NCI-H345 (cell line): ENCODE data around the gene CRY2.
"Not testable (repeated sequence)": the region's sequence is repeated elsewhere in the genome, so short reads cannot be mapped to it uniquely, and the experiment has no call there.

Experiments used
- DNase-seq: peaks from one replicate; lab custom pipeline; 2025; lab: John Stamatoyannopoulos, UW

The CRY2 gene

DNA sequence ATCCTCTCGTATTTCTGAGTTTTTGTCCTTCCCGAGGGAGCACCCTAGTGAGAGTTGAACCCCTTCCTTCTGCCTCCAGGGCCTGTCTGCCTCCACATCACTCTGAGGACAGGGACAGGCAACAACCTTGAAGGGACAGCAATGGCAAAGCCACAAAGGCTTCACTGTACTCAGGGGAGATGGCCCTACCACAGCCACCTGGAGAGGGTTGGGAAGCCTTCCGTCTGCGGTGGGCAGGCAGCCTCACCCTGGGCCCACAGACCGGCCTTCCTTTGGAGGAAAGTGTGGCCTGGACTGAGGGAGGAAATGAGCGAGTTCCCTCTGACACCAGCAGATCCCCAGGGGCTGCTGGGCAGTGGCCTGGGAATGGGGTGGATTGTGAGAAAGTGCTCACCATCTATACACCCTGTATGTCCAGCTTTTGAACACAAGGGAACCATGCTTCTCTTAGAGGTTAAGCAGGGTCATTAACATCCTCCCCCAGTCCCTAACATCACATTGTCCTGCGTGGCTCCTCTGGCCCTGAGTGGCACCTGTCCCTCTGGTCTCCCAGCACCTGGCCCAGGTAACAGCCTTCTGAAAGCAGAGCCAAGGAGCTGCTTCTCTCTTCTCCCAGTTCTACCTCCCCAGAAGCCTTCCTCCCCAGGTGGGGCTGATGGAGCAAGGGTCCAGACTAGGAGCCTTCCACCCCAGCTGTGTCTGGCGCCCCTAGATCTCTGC, 35.5 kb upstream of the CRY2 start:
- DNase-seq: no peak

DNA sequence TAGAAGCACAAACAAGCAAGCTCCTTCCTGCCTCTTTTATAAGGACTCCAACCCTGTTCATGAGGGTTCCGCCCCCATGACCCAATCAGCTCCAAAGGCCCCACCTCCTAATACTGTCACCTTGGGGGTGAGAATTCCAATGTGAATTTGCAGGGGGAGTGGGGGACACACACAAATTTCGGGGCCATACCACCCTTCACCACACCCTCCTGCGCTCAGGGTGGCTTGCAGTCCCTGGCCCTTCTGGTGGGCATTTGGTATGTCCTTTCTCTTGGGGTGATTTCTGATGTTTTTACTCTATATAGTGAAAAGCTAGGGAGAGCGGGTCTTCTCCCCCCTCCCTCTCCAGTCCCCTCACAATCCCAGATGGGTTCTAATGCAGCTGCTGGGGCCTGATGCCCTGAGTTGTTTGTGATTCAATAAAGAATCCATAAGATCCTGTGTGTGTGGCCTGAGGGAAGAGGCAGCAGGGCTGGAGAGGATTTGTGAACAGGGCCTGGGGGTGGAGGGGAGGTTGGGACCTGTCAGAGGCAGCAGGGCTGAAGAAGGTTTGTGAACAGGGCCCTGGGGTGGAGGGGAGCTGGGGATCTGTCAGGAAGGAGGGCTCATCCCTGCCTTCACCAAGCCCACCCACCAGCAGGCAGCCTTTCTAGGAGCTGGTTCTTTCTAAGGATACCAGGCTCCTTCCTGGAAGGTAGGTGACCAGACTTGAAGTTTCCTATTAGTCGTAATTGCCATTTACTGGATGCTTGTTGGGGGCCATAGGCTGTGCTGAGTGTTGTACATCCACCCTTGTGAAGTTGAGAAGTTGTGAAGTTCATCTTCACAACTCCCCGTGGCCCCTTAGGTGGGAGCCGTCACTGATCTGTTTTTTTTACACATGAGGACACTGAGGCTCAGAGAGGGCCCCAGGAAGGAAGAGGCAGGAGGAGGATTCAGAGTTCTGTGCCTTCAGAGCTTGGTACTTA, 34.4 kb upstream of the CRY2 start:
- no peak for DNase-seq

DNA sequence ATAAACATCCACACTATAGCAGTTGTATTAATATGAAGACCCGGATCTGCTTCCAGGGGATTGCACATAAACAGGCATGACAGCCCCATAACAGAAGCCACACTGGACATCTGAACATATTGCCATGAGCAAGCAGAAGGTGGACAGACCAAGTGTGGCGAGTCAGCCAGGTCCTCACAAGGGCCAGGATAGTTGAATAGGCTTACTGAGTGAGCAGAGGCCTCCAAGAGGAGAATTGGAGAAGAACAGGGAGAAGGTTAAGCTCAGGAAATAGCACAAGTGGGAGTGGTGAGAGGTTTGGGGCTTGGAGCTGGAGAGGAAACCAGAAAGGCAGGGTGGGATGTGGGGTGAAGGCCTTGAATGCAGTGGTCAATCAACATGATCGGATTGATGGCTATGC, 31.5 kb upstream of the CRY2 start:
- no peak for DNase-seq

DNA sequence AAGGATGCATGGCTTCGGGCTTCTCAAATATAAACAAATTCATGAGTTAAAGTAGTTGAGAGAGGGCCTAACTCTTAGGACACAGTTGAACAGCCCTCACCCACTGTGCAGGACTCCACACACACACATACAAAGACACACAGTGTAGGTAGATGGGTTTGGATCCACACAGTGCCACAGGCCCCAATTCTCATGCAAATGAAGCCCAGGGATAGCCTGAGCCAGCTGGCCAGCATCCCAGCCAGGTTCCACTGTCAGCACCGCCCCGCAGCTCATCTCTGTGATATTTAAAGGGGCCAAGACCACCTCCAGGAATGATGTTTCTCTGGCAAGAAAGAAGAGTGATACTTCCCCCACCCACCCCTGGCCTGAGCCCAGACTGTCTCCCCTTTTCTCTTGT, 30.7 kb upstream of the CRY2 start:
- peak; percentile 65 for DNase-seq

DNA sequence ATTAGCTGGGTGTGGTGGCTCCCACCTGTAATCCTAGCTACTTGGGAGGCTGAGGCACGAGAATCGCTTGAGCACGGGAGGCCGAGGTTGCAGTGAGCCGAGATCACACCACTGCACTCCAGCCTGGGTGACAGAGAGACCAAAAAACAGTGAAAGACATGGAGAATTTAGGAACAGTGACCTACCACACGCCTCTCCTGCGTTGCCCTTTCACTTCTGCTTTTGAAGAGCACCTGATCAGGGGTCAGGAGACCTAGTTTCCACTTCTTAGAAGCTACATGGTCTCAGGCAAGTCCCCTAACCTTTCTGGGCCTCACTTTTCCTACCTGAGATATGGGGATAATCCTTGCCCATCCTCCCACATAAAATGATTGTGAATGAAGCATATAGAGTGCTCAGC, 30.1 kb upstream of the CRY2 start:
- no peak for DNase-seq

DNA sequence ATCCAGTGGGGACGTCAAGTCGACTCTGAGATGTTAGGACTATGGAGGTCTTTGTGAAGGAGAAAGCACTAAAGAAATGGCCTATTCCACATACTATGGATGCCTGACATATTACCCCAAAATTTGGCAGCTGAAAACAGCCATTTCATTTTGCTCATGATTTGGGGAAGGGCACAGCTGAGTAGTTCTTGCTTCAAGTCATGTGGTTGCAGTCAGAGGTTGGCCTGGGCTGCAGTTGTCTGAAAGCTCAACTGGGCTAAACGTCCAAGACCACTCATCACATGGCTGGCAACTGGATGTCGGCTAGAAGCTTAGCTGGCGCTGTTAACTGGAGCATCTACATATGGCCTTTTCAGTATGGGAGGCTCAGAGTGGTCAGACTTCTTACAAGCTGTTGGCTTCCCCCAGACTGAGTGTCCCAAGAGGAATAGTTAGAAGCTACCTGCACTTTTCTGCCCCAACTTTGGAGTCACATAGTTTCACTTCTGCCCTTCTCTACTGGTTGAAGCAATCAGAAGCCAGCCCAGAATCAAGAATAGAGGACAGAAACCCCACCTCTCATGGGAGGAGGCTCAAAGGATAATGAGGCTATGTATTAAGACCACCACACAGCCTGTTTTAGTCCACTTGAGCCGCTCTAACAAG, 28.2 kb upstream of the CRY2 start:
- DNase-seq: no peak

DNA sequence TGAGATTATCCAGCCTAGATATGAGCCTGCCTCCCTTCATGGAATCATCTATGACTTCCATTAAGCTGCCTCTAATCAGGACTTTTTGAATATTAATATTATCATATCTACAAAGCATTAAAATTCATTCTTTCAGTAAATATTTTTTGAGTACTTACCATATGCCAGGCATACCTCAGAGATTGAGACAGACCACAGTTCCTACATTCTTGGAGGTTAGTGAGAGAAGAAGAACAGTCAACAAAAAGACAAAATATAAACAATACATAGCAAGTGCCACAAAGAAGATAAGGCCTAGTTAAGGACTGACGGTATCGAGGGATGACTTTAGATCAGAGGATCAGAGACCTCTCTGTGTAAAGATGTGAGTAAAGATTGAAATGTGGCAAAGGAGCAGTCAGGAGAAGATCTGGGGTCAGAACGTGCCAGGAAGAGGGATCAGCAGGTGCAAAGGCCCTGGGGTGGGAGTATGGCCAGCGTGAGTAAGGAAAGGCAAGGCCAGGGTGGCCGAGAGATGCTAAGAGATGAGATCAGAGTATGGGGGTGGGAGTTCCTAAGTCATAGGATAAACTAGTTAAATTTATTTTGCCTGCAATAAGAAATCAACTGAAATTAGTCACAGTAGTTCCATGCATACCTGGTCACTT, 26.9 kb upstream of the CRY2 start:
- no peak for DNase-seq

DNA sequence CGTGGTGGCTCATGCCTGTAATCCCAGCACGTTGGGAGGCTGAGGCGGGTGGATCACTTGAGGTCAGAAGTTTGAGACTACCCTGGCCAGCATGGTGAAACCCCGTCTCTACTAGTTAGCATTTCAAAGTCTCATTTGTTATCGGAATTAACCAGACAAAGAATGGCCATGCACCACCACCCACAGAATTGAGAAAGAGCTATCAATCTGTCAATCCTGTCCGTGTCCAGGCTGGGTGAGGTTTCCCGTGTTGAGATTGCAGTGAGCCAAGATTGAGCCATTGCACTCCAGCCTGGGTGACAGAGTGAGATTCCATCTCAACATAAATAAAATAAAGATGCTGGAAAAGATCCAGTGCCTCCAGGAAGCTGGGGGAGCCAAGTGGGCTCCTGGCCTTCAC, 20.8 kb upstream of the CRY2 start:
- DNase-seq: not testable (repeated sequence)

DNA sequence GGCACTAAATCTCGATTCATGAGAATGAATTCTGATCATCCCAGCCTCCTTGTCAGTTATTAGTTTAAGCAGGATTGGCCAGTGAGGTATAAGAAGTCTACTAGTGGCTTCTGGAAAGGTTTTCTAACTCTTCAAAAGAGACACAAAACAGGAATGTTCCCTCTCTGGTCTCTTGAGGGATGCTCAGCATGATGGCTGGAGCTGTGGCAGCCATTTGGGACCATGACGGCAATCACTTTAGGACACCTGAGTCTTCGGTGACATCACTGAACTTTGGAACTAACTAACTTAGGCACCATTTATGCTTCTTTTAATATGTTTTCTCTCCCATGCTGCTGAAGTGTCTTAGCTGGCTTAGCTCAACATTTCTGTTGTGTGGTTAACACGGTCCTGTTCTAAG, 20.2 kb upstream of the CRY2 start:
- DNase-seq: no peak

DNA sequence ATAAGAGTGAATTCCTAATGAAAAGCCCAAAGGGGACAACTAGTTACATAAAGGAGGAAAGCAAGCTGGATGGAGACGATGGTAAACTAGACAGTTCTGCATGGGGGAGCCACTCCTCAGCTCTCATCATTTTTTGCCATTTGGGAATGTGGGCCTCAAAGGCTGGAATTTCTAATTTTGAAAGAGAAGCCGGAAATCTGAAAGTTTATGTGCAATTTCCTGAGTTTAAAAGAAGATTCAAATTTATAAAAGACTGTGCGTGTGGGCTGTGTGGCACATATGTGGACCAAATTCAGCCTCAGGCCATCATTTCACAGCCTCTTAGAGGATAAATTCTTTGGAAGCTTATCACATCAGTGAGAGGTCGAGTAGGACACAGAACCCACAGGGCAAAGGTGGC, 18.3 kb upstream of the CRY2 start:
- DNase-seq: no peak

DNA sequence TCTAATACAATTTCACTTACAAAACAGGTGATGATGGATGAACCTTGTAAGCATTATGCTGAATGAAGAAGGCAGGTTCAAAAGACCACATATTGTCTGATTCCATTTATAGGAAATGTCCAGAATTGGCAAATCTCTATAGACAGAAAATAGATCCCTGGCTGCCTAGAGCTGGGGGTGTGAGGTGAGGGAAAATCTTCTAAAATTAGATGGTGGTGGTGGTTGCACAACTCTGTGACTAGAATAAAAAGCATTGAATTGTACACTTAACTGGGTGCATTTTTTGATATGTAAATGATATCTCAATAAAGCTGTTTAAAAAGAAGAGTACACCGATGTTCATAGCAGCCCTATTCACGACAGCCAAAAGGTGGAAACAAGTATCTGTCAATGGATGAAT, 16.7 kb upstream of the CRY2 start:
- no peak for DNase-seq

DNA sequence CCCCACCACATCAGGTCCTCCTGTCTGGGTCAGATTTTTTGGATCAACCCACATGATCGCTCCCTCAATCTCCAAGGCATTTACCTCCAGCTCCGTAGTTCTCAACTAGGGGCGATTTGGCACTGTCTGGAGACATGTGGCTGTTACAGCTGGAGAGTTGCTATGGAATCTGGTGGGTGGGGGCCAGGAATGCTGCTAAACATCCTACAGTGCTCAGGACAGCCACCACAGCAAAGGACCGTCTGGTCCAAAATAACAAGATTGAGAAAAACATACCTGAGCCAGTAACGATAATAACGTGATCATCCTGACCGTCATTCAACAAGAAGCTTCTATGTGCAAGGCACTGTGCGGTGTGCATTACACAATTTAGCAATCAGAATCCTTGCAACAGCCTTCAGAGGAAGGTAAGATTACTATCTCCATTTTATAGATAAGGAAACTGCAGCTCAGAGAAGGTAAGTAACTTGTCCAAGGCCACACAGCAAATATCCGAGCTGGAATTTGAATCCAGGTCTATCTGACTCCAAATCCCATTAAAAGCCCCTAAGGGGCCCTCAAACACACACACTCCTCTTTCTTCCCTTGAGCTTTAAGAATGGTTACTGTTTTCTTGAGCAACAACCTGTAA, 14.3 kb upstream of the CRY2 start:
- no peak for DNase-seq

DNA sequence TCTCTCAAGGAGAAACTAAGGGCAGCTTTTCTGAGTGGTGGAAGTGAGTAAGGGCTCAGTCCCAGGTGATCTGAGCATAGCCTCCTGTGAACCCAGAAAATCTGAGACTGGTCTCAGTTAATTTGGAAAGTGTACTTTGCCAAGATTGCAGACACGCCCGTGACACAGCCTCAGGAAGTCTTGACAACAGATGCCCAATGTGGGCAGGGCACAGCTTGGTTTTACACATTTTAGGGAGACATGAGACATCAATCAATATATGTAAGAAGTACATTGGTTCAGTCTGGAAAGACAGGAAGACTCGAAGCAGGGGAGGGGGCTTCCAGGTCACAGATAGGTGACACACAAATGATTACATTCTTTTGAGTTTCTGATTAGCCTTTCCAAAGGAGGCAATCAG, 13.5 kb upstream of the CRY2 start:
- DNase-seq: no peak

DNA sequence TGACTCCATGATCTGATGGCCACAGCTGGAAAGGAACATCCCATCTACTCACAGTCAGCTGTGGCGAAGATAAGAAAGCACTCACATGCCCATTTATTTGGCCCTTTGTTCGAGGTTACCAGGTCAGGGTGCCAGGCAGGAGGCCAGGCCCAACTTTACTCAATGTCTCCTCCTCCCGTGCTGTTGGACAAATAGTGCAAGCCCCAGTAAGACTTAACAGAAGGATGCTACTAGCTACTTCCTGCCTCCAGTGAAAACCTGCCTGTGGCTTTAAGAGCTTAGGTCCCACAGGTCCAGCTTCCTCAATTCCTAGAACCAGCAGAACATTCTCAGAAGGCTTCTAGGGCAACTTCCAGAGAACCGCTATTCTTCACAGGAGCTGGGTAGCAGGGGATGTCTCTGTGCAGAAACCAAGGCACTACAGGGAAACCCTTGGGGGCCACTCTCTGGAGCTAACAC, 12.9 kb upstream of the CRY2 start:
- no peak for DNase-seq

DNA sequence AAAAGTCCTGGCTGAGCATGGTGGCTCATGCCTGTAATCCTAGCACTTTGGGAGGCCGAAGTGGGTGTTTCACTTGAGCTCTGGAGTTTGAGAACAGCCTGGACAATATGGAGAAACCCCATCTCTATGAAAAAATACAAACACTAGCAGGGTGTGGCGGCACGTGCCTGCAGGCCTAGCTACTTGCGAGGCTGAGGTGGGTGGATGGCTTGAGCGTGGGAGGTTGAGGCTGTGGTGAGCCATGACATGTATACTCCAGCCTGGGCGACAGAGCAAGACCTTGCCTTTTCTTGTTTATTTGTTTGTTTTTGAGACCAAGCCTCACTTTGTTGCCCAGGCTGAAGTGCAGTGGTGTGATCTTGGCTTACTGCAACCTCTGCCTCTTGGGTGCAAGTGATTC, 8.1 kb upstream of the CRY2 start:
- no peak for DNase-seq

DNA sequence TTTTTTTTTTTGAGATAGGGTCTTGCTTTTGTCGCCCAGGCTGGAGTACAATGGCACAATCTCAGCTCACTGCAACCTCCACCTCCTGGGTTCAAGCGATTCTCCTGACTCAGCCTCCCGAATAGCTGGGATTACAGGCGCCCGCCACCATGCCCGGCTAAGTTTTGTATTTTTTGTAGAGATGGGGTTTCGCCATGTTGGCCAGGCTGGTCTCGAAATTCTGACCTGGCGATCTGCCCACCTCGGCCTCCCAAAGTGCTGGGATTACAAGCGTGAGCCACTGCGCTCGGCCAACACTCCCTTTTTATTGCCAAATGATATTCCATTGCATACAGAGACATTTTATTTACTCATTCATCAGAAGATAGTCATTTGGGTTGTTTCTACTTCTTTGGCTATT, 7.0 kb upstream of the CRY2 start:
- DNase-seq: not testable (repeated sequence)

DNA sequence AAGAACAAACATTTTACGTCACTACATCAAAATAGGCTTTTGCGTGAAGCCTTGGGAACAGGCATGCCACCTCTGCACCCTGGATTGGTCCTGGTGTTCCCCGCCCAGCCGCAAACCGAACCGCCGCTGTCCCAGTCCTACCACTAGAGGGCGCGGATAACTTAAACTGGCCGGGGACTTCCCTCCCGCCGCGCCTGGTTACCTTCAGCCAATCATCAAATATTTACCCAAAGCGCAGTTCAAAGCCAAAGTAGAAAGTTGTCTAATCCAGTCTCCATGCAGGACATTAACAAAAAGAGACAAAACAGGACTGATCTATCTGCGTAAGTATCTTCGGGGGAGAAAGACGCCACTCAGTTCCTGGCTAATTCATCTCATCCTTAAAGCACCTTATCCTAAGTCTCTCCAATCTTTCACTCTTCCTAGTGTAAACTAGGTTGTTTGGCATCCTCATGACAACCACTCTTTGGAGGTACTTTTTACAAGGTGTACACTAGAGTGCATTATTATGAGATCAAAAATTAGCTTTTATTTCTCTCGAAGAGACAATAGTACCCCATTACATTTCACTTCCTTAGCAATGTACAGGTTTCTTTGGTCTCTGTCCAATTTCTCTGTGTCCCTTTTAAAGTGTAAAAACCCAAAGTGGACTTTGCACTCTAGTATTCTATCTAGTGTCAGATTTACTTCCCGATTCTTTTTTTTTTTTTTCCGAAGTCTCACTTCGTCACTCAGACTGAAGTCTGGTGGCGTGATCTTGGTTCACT, 3.9 kb upstream of the CRY2 start:
- peak; percentile 89 for DNase-seq

DNA sequence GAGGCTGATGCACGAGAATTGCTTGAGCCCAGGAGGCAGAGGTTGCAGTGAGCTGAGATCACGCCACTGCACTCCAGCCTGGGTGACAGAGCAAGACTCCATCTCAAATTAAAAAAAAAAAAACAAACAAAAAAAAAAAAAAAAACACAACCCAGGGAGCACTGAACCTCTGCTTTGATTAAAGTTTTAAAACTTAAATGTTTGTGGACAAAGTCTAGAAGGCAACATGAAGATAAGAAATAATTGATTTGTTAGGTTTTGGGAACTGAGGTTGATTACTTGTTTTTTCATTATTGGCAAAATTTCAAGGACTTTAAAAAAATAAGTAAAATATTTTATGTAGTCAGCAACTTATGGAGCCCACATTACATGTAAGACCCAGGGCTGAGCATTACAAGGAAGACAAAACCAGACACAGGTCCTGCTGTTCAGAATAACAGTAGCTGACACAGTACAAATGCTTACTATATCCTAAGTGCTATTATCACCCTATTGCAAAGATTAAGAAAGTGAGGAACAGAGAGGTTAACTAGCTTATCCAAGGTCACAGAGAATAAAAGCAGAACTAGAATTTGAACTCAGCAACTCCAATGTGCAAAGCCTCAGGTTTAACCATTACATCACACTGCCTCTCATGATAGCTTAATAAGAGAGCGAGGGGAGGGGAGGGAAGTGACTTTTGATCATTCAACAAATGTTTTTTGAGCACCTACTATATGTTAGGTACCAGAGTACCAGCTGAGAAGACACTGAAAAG, 2.3 kb upstream of the CRY2 start:
- DNase-seq: no peak

DNA sequence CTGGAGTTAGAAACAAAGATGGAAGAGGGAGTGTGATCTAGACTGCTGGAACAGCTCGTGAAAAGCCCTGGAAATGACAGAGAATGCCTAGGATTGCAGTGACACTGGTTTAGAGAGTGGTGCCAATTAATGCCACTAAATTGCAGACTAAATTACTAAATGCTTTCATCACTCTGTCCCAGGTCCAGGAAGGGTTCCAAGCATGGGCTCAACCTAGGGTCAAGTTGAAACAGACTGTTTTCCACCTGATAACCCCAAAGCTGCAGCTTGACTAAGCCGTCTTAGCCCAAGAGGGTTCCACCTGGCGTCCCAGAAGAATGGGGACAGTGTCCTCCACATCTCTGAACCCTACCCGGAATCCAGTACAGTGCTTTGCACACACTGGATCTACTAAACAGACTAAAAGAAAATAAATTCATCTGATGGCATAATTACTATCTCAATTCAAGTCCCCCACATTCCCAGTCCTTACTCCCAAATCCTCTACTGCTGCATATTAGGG, 1.1 kb upstream of the CRY2 start:
- no peak for DNase-seq

DNA sequence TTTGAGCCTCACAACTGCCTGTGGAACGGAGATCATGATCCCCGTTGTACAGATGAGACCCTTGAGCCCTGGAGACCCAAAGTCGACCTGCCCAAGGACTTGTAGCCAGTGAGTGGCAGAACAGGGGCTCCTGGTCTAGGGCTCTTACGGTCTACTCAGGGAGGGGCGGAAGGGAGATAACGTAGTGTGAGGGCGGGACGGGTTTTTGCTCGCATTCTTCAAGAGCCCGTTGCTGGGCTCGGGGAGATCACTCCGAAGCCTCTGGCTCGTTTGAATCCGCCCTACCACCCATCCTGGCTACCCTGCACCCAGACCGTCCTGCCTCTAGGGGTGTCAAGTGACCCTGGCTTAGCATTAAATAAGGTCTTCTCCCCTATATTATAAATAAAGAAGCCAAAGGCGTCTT, 639 bp downstream of the CRY2 start:
- peak; percentile 41 for DNase-seq
